ENCODE data around the gene USP3. TPM values are rescaled to one million over a fixed set of nuclear protein-coding genes. Genes with fewer than 3 reads are reported as not detected.

USP3 gene
- total and polyA plus RNA-seq, 2 donors (not counting 3 experiments of a cell fraction or from before 2014, with no cell fraction given), result 18.8 to 52.4 TPM

GRCh38 chr15:63483521-63484371, 20.6 kb upstream of the USP3 start:
- POLR2A ChIA-PET, result no interaction called here
- Histone ChIP-seq H3K9me1 (replicated peaks; ENCODE audit: control insufficient read depth, extremely low read depth, insufficient read depth, low read length) (no peaks in the 10 kb centered on the region), H3K9ac (replicated peaks; ENCODE audit: extremely low read depth, insufficient read depth, low read length) (no peak overlapping the region), H3K36me3 (ENCODE audit: control insufficient read depth in 2 of 2, extremely low read depth in 1 of 2, insufficient read depth in 2 of 2, low read length in 2 of 2) (no peaks in the 10 kb centered on the region), H3K4me1 (ENCODE audit: control insufficient read depth, extremely low read depth, insufficient read depth, low read length) (peaks cover 14% of the 10 kb centered on the region), H3K27ac (ENCODE audit: insufficient read depth, low read depth, low read length) (peak overlapping the region; percentile 10), H3K9me3 (replicated peaks; ENCODE audit: control insufficient read depth, insufficient read depth, low read length) (no peaks in the 10 kb centered on the region), H2AFZ (ENCODE audit: low read depth, low read length) (no peak overlapping the region), H3K27me3 (ENCODE audit: control insufficient read depth in 2 of 2, insufficient read depth in 2 of 2, low read length in 2 of 2) (no peaks in the 10 kb centered on the region), H4K20me1 (replicated peaks; ENCODE audit: control insufficient read depth, extremely low read depth, insufficient read depth, low read length) (no peaks in the 10 kb centered on the region), H3K4me2 (ENCODE audit: insufficient read depth, low read length) (peak overlapping the region; percentile 40), H3K4me3 (replicated peaks in 1 of 3; ENCODE audit: insufficient read depth in 1 of 3, low read depth in 1 of 3, low read length in 3 of 3) (no peak overlapping the region), H3K79me2 (ENCODE audit: control insufficient read depth, insufficient read depth, low read length) (no peaks in the 10 kb centered on the region)
- FAIRE-seq (peak; percentile 69), DNase-seq (ENCODE audit: low read depth, low spot score) (peak; percentile 51)
- BruUV-seq (replicated peaks), result no TSS peak
- intact Hi-C loops (cut with micrococcal nuclease) (no loop called here), dilution Hi-C loops (cut with MboI; ENCODE audit: extremely low pct_ligation_motif_present, low sequenced_read_pairs) (no loop called here)
- CTCF ChIA-PET, result interaction anchor here (0.9 to 5.4 kb wide), 8 partner anchors 8 to 126 kb away, joined by 3 to 30 read pairs (median 5); no protein-coding TSS in a partner anchor
- TF ChIP-seq EZH2 (IDR thresholded peaks at IDR 0.05; ENCODE audit: borderline replicate concordance, low read depth, low read length, severe bottlenecking) (no peak), FOS (IDR thresholded peaks at IDR 0.05; ENCODE audit: borderline replicate concordance, insufficient read depth, low read length) (peak; percentile 4), POLR2AphosphoS5 (IDR thresholded peaks at IDR 0.05; ENCODE audit: insufficient read depth, low read depth, low read length) (no peak)

GRCh38 chr15:63484433-63485186, 19.8 kb upstream of the USP3 start:
- no peaks in the 10 kb centered on the region for H3K36me3 ChIP-seq (ENCODE audit: control insufficient read depth in 2 of 2, extremely low read depth in 1 of 2, insufficient read depth in 2 of 2, low read length in 2 of 2)
- H3K9me1 ChIP-seq (replicated peaks; ENCODE audit: control insufficient read depth, extremely low read depth, insufficient read depth, low read length), result no peaks in the 10 kb centered on the region
- DNase-seq (ENCODE audit: low read depth, low spot score), result no peak
- no peaks in the 10 kb centered on the region for H3K9me3 ChIP-seq (replicated peaks; ENCODE audit: control insufficient read depth, insufficient read depth, low read length)
- POLR2A ChIA-PET, result no interaction called here
- H2AFZ ChIP-seq (ENCODE audit: low read depth, low read length), result no peak overlapping the region
- no peaks in the 10 kb centered on the region for H3K27me3 ChIP-seq (ENCODE audit: control insufficient read depth in 2 of 2, insufficient read depth in 2 of 2, low read length in 2 of 2)
- TF ChIP-seq POLR2A (IDR thresholded peaks at IDR 0.05; ENCODE audit: low read depth, low read length) (no peak), EZH2 (IDR thresholded peaks at IDR 0.05; ENCODE audit: borderline replicate concordance, low read depth, low read length, severe bottlenecking) (no peak), POLR2AphosphoS5 (IDR thresholded peaks at IDR 0.05; ENCODE audit: insufficient read depth, low read depth, low read length) (no peak), FOS (IDR thresholded peaks at IDR 0.05; ENCODE audit: borderline replicate concordance, insufficient read depth, low read length) (no peak), GATA2 (IDR thresholded peaks at IDR 0.05; ENCODE audit: insufficient read depth, insufficient read length, low read depth, low read length) (no peak), CTCF (IDR thresholded peaks at IDR 0.05; ENCODE audit: extremely low read depth in 1 of 2, insufficient read depth in 1 of 2, low read depth in 1 of 2, low read length in 2 of 2) (no peak), JUN (IDR thresholded peaks at IDR 0.05; ENCODE audit: borderline replicate concordance, insufficient read depth, insufficient read length, low read depth) (no peak), MYC (IDR thresholded peaks at IDR 0.05; ENCODE audit: low read depth, low read length) (no peak), MAX (IDR thresholded peaks at IDR 0.05; ENCODE audit: insufficient read depth, insufficient read length) (no peak)
- H3K4me2 ChIP-seq (ENCODE audit: insufficient read depth, low read length), result no peak overlapping the region
- intact Hi-C loops (cut with micrococcal nuclease) (no loop called here), dilution Hi-C loops (cut with MboI; ENCODE audit: extremely low pct_ligation_motif_present, low sequenced_read_pairs) (no loop called here)
- no peak overlapping the region for H3K9ac ChIP-seq (replicated peaks; ENCODE audit: extremely low read depth, insufficient read depth, low read length)
- peaks cover 14% of the 10 kb centered on the region for H3K4me1 ChIP-seq (ENCODE audit: control insufficient read depth, extremely low read depth, insufficient read depth, low read length)
- BruUV-seq (replicated peaks), result no TSS peak
- H3K79me2 ChIP-seq (ENCODE audit: control insufficient read depth, insufficient read depth, low read length), result no peaks in the 10 kb centered on the region
- H4K20me1 ChIP-seq (replicated peaks; ENCODE audit: control insufficient read depth, extremely low read depth, insufficient read depth, low read length), result no peaks in the 10 kb centered on the region
- H3K4me3 ChIP-seq (replicated peaks in 1 of 3; ENCODE audit: insufficient read depth in 1 of 3, low read depth in 1 of 3, low read length in 3 of 3), result no peak overlapping the region
- no peak overlapping the region for H3K27ac ChIP-seq (ENCODE audit: insufficient read depth, low read depth, low read length)
- CTCF ChIA-PET, result interaction anchor here (0.9 to 5.4 kb wide), 4 partner anchors 17 to 114 kb away, joined by 3 to 30 read pairs (median 8); no protein-coding TSS in a partner anchor
- FAIRE-seq, result no peak

All from endothelial cell of umbilical vein (primary cell).